ENCODE measurements around the gene CPS1.

DNA sequence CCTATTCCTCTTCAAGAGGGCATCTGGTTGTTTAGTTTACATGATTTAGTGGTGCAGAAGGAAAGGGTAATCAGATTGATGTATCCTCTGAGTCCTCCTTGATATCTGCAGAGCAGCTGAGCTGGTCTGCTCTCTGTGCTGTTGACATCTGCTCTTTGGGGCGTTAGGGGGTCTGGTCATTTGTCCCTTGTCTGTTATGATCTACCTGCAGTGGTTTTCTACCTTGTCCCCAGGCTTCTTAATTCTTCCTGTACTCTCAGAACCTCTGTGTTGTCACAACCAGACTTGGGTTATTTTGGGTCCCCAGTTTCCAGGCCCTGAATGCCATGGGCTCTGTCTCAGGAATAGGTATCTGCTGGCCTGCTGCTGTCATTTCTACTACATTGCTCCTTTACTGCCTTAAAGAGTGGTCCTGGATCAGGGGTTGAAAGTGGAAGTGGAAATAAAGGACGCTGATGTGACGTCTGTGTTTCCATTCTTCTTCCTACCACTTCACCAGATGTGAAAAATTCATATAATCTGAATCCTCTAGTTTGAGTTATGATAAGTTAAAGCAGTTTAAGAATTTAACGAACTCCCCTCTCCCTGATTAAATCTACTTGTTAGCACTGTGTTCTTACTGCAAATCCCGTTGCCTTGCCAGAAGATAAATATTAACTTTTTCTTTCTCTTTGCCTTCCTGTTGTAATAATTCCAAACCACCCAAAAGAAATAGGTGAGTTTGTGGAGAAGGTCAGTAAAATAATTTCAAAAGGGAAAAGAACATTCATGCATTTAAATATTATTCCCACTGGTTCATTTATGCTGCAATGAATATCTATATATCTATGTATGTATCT, 16.6 kb upstream of the CPS1 start:
- no peak for TF ChIP-seq POLR2AphosphoS5 (IDR thresholded peaks at IDR 0.05; ENCODE audit: insufficient read depth, low read depth, low read length)
- TF ChIP-seq, protein P1, sequence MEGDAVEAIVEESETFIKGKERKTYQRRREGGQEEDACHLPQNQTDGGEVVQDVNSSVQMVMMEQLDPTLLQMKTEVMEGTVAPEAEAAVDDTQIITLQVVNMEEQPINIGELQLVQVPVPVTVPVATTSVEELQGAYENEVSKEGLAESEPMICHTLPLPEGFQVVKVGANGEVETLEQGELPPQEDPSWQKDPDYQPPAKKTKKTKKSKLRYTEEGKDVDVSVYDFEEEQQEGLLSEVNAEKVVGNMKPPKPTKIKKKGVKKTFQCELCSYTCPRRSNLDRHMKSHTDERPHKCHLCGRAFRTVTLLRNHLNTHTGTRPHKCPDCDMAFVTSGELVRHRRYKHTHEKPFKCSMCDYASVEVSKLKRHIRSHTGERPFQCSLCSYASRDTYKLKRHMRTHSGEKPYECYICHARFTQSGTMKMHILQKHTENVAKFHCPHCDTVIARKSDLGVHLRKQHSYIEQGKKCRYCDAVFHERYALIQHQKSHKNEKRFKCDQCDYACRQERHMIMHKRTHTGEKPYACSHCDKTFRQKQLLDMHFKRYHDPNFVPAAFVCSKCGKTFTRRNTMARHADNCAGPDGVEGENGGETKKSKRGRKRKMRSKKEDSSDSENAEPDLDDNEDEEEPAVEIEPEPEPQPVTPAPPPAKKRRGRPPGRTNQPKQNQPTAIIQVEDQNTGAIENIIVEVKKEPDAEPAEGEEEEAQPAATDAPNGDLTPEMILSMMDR (IDR thresholded peaks at IDR 0.05; ENCODE audit: extremely low read depth in 1 of 2, insufficient read depth in 1 of 2, low read depth in 1 of 2, low read length in 2 of 2), result no peak
